Left ventricle myocardium inferior (tissue), 1 donor: ENCODE data around the gene PDE4B. TPM values are rescaled to one million over a fixed set of nuclear protein-coding genes. Genes with fewer than 3 reads are reported as not detected.

ENCODE experiments used
- DNase-seq: peaks from one replicate; pipeline ENCODE4 v3.0.0-alpha.2; 2020
- H3K27ac ChIP-seq: fragments of 200-600 bp; replicated peaks from 2 replicates; pipeline ENCODE4 v1.8.0; 2021
- H3K27me3 ChIP-seq: fragments of 200-600 bp; 2 replicates; pipeline ENCODE4 v1.8.0; 2021; ENCODE audit warnings: low read depth
- H3K36me3 ChIP-seq: fragments of 200-600 bp; 2 replicates; pipeline ENCODE4 v1.8.0; 2021
- H3K4me1 ChIP-seq: fragments of 200-600 bp; 2 replicates; pipeline ENCODE4 v1.8.0; 2021
- H3K4me3 ChIP-seq: fragments of 200-600 bp; 2 replicates; pipeline ENCODE4 v1.8.0; 2021; ENCODE audit warnings: mild to moderate bottlenecking, moderate library complexity
- H3K9me3 ChIP-seq: fragments of 200-600 bp; replicated peaks from 2 replicates; pipeline ENCODE4 v1.8.0; 2021
- CTCF ChIP-seq: fragments of 200-600 bp; IDR thresholded peaks from 2 replicates; pipeline ENCODE4 v1.8.0; 2021; ENCODE audit warnings: antibody characterized with exemption, mild to moderate bottlenecking, borderline replicate concordance
- intact Hi-C: fragments of 100-400 bp; cut with micrococcal nuclease; formaldehyde crosslinking; loops from one replicate; pipeline ENCODE4 v1.11.0; 2022
- total RNA-seq: library from RNA; stranded (reverse); fragmentation: NEBNext Ultra II Directional; extraction: Animal tissue kit (Norgen Biotek cat#: 25700); gene quantifications from one replicate; pipeline ENCODE4 v1.2.1, GENCODE V29; 2021
- donor health status: DM: no; HTN: yes; CAD: no; lungs with severe emphysema.

PDE4B gene
- total RNA-seq, 1 donor from 2014 or later: 3.5 TPM

- H3K4me1 ChIP-seq: no peaks in the 10 kb centered on the region
- H3K4me3 ChIP-seq: no peak overlapping the region
- no peaks in the 10 kb centered on the region for H3K27me3 ChIP-seq
- intact Hi-C loops: no loop called here
- H3K36me3 ChIP-seq: no peaks in the 10 kb centered on the region
- no peak overlapping the region for H3K27ac ChIP-seq
- no peak for DNase-seq
- H3K9me3 ChIP-seq: peaks cover 32% of the 10 kb centered on the region
- TF ChIP-seq CTCF: no peak
Observed at GRCh38 chr1:65880611-65881010, 87.9 kb downstream of the PDE4B start.

DNA sequence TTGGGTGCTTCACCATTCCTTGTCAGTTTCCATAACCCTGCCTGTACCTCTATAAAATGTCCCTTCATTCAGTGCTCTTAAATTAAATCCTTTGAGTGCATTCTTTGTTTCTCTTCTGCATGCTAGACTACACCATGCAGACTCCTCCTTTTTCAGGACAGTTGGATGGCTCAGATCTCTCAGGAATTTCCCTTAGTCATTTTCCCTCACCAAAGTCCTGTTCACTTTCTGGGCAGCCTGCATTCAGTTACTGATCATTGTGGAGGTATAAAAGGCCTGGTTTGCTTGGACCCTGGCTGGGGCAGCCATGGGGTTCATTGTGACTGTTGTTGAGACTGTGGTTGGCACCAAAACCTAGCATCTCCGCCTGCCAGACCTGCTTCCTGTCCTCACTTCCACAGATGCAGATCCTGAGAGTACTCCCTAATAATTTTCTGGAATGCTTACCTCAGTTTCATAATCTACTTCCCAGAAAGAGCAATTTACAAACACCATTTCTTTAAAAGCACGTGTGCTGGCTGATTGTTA lies 88.4 kb downstream of the PDE4B start:
- no peak for TF ChIP-seq CTCF
- Histone ChIP-seq H3K4me3 (no peak overlapping the region), H3K27me3 (no peaks in the 10 kb centered on the region), H3K27ac (no peak overlapping the region), H3K9me3 (peaks cover 32% of the 10 kb centered on the region), H3K4me1 (no peaks in the 10 kb centered on the region), H3K36me3 (no peaks in the 10 kb centered on the region)
- intact Hi-C loops: no loop called here
- no peak for DNase-seq

DNA sequence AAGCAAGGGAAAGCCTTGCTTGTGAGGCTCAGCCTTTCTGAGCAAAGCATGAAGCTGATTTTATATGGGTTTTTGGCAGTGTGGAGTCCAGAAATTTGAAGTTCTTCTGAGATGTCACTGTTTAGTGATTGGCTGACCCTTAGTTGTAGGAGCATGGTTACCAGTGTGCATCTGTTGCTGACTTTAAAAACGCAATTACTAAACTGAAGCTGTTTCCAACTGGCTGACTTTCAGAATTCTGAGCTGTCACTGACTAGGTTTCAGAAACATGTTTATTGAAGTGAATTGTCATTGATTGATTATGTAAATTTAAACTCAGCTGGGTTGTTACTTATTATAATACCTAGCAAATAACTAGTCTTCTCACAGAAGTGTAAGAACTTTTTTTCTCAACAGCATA lies 89.4 kb downstream of the PDE4B start:
- no peak for TF ChIP-seq CTCF
- no peak overlapping the region for H3K4me3 ChIP-seq

DNA sequence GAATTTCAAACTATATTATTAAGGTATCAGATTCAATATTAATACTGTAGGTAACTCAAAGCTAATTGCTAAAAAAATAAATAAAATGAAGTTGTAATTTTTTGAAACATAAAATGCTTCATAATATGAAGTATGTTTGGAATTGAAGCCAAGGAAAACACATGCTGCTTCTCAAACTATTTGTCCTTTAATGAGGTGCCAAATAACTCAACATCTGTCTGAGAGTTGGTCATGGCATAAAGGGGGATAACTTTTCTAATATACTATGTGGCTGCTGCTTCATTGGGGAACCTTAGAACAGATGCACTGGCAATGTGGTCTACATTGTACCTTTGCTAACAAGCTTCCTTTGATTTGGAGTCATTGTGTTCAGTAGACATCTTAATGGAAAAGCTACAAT lies 96.7 kb downstream of the PDE4B start:
- no peak for TF ChIP-seq CTCF
- no peak overlapping the region for H3K4me3 ChIP-seq
- no peak overlapping the region for H3K27ac ChIP-seq
- no peak for DNase-seq
- H3K9me3 ChIP-seq: peaks cover 21% of the 10 kb centered on the region
- intact Hi-C loops: no loop called here
- no peaks in the 10 kb centered on the region for H3K4me1 ChIP-seq
- H3K27me3 ChIP-seq: no peaks in the 10 kb centered on the region
- no peaks in the 10 kb centered on the region for H3K36me3 ChIP-seq

More for the DNA sequence above, 89.4 kb downstream of the PDE4B start:
- H3K27me3 ChIP-seq: no peaks in the 10 kb centered on the region
- no peak overlapping the region for H3K27ac ChIP-seq
- no peaks in the 10 kb centered on the region for H3K4me1 ChIP-seq
- H3K9me3 ChIP-seq: peaks cover 31% of the 10 kb centered on the region
- no peaks in the 10 kb centered on the region for H3K36me3 ChIP-seq
- no peak for DNase-seq
- intact Hi-C loops: no loop called here

DNA sequence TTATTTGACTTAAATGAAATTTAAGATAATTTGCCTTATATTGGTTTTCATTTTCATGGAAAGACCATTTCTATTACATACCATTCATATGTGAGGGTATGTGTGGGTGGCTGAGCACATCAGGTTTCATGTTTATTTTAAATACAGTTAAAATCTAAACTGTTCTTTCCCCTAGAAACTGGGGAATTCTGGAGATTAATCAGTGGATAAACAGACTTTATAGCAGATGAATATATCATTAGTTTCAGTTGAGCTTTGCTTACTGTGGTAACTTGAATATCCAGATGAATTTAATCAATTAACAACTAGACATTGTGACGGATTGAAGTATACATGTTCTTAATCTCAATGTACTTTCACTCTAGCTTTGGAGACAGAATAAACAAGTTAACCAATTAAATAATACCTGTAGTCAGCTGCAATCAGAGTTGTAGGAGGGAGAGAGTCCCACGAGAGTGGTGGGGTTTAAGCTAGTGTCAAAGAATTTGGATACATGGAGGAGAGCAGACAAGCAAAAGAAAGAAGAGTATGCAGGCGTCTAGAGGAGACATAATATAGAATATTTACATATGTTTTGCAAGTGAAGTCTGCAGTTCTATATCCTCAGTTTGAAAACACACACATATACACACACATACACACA lies 97.6 kb downstream of the PDE4B start:
- Histone ChIP-seq H3K27me3 (no peaks in the 10 kb centered on the region), H3K27ac (no peak overlapping the region), H3K4me3 (no peak overlapping the region), H3K9me3 (peaks cover 17% of the 10 kb centered on the region), H3K4me1 (no peaks in the 10 kb centered on the region), H3K36me3 (no peaks in the 10 kb centered on the region)
- no peak for TF ChIP-seq CTCF
- intact Hi-C loops: no loop called here
- no peak for DNase-seq
